Adrenal gland (tissue), 5 donors: Measurements from ENCODE around the gene CYBC1.

ENCODE experiments used
- POLR2A ChIP-seq, 2 donors: fragments of 450-650 bp; IDR thresholded peaks; one replicate each; pipeline ENCODE4 v1.6.1; 2017; ENCODE audit warnings: antibody characterized with exemption in 2 of 2, mild to moderate bottlenecking in 2 of 2, moderate library complexity in 1 of 2
- TF ChIP-seq, protein P1 (sequence below), 6 experiments: fragments of 450-650 bp in 4 of 6; fragments of 200-600 bp in 2 of 6; sonication (generic) in 1 of 6; IDR thresholded peaks; 1 replicate in 5 of 6; 2 replicates in 1 of 6; pipeline versions ENCODE4 v1.5.1 to v1.8.0; 2016 to 2021; ENCODE audit warnings: antibody characterized with exemption in 6 of 6, mild to moderate bottlenecking in 2 of 6, moderate library complexity in 1 of 6
- donor health status: DM: no; HTN: no; CAD: no.

DNA sequence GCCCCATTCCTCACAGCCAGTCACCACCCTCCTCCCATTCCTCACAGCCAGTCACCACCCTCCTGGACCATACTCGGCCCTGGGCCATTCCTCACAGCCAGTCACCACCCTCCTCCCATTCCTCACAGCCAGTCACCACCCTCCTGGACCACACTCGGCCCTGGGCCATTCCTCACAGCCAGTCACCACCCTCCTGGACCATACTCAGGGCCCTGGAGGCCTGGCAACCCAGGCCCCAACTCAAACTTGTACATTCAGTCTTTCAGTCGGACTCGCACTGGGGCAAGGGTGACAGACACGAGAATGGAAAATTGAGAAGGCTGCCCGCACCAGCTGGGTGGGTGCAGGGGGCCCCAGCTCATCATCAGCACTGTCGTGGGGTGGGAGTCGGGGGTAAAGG lies 38.6 kb upstream of the CYBC1 start:
- TF ChIP-seq, protein P1, sequence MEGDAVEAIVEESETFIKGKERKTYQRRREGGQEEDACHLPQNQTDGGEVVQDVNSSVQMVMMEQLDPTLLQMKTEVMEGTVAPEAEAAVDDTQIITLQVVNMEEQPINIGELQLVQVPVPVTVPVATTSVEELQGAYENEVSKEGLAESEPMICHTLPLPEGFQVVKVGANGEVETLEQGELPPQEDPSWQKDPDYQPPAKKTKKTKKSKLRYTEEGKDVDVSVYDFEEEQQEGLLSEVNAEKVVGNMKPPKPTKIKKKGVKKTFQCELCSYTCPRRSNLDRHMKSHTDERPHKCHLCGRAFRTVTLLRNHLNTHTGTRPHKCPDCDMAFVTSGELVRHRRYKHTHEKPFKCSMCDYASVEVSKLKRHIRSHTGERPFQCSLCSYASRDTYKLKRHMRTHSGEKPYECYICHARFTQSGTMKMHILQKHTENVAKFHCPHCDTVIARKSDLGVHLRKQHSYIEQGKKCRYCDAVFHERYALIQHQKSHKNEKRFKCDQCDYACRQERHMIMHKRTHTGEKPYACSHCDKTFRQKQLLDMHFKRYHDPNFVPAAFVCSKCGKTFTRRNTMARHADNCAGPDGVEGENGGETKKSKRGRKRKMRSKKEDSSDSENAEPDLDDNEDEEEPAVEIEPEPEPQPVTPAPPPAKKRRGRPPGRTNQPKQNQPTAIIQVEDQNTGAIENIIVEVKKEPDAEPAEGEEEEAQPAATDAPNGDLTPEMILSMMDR (IDR thresholded peaks at IDR 0.05) = no peak
- no peak for TF ChIP-seq POLR2A (IDR thresholded peaks at IDR 0.05)
